T-helper 1 cell treated with Interleukin-12 subunit alpha and Interleukin-12 subunit beta and Interleukin-4 antibody, amounts not matched to agents 30 ng/mL and 1 ng/mL, for 36 hours (primary cell): Measurements from ENCODE around the gene SETD3. TPM values are rescaled to one million over a fixed set of nuclear protein-coding genes. Genes with fewer than 3 reads are reported as not detected.

Source experiments
- intact Hi-C: fragments of 100-400 bp; cut with micrococcal nuclease; formaldehyde crosslinking; loops from one replicate; pipeline ENCODE4 v1.15.1; 2024
- total RNA-seq: library from RNA; stranded (reverse); gene quantifications from 2 replicates; pipeline ENCODE4 v1.2.3, GENCODE V29; 2022

Gene SETD3
- total RNA-seq: 52.4 and 59.5 TPM in 2 replicates

DNA sequence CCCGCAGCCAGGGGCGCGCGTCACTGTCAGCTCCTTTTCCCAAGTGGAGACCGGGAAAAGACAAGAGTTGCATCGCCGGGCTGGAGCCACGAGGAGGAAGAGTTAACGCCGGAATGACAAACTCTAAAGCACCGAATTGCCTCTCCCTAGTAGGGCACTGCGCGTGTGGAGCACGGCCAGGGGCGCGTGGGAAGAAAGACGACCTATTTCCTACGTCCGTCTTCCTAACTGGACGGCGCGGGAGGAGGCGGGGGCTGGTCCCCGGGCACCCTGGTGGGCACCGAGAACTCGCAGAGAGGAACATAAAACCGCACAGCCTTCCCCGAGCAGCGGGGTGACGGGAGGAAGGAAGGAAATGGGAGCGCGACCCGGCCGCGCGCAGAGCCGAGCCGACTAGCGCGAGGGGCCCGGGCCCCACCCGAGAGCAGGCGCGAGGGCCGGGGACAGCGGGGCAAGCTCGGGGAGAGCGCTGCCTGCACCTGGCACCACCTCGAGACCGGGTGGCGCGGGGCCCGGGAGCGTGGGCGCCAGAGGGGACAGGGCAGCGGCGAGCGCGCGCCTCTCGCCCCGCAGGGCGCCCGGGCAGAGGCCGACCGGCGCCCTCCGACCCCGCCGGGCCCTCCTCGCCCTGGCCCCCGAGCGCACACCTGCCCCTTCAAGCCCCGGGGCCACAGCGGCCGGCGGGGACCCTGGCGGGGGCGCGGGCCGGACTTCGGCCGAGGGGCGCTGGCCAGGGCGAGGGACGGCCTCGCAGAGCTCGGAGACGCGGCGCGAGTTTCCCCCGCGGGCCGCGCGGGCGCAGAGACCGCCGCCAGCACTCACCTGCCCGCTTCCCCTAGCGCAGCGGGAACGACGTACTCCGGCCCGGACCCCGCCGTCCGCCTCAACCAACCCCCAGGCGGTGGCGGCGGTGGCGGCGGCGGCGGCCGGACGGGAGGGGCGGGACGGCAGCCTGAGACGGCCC, at the start of gene SETD3:
TSS of gene SETD3 (minus strand) at position 954 of the 964 bp plus-strand sequence. CDS start 15,054 bp downstream, outside the sequence.
- intact Hi-C loops: loop anchor here (2.0 to 5.0 kb wide), 7 partner anchors 43 to 1503 kb away; partner anchors contain the start of genes WDR25 and YY1

GRCh38 chr14:99529899-99530298, 49.2 kb upstream of the SETD3 start:
- intact Hi-C loops: no loop called here

DNA sequence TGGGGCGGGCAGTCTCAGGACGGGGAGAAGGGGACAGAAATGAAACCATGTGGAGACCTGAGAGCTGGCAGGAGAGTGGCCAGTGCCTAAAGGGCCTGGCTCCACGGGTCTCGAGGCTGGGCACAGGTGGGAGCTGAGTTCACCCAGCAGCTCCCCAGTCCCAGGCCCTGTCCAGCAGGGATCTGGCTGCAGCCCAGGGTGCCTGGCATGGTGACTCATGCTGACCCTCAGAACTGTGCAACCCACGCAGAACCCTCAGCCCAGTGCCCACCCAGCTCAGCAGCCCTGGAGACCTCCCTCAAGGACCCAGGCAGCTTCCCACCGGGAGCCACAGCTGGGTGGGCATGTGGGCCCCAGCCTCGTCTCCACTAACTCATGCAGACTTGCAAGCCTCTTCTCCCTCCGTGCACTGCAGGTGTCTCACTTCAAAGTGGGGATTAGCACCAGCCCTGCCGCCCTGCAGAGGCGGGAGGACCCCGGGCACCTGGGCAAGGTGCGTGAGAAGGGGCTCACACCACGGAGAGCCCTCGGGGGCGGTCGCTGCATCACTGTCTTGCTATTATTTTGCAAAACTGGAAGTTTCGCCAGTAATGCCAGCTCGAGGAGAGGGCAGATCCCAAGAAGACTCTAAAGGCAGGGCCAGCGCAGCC, 46.9 kb upstream of the SETD3 start:
- intact Hi-C loops: no loop called here

GRCh38 chr14:99527026-99527425, 46.4 kb upstream of the SETD3 start:
- intact Hi-C loops: no loop called here

- intact Hi-C loops: no loop called here
Measured at GRCh38 chr14:99525699-99526080, 45.0 kb upstream of the SETD3 start.

GRCh38 chr14:99524804-99525698, 44.4 kb upstream of the SETD3 start:
- intact Hi-C loops: no loop called here

DNA sequence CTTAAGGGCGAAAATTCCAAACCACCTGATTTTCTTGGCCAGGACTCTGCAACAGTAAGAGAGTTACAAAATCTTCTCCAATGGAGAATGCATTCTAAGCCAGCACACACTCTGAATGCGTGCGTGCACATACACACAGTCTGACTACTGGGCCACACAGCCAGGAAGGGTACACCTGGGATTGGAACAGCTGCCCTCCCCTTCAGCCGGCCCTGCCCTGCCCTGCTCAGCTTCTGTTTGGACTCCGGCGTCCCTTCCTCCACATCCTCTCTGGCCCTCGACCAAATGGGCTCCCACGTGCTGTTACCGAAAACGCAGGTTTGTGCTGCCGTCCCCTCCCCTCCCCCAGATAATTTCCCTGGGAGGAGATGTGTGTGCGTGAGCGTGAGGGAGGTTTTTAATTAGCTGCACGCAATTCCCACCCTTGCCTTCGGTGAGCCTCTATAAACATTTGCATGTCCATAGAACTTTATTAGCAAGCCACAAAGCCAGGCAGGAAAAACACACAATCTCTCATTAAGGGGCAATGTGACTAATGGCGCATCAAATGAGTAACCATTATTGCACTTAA, 43.5 kb upstream of the SETD3 start:
- intact Hi-C loops: no loop called here

DNA sequence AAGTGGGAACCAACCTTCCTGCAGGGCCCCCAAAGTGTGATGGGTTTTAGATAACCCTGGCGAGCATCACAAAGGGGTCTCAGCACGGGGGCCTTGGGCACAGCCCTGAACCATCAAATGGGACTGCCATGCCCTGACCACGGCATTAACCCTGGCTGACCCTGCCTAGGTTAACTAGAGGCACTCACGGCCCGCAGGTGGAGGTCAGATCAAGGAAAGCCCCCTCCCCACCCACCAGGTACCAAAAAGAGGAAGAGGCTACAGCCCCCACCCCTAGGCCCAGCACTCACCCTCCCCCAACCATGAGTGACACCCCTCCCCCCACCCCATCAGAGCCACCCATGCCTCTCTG, 43.0 kb upstream of the SETD3 start:
- intact Hi-C loops: no loop called here

- intact Hi-C loops: no loop called here
Measured at GRCh38 chr14:99522934-99523703, 42.5 kb upstream of the SETD3 start.

- intact Hi-C loops: no loop called here
Measured at GRCh38 chr14:99522457-99522891, 41.8 kb upstream of the SETD3 start.

GRCh38 chr14:99522025-99522401, 41.4 kb upstream of the SETD3 start:
- intact Hi-C loops: no loop called here

GRCh38 chr14:99521176-99522024, 40.7 kb upstream of the SETD3 start:
- intact Hi-C loops: no loop called here

- intact Hi-C loops: no loop called here
Measured at GRCh38 chr14:99520571-99521081, 40.0 kb upstream of the SETD3 start.

GRCh38 chr14:99519931-99520421, 39.3 kb upstream of the SETD3 start:
- intact Hi-C loops: no loop called here

DNA sequence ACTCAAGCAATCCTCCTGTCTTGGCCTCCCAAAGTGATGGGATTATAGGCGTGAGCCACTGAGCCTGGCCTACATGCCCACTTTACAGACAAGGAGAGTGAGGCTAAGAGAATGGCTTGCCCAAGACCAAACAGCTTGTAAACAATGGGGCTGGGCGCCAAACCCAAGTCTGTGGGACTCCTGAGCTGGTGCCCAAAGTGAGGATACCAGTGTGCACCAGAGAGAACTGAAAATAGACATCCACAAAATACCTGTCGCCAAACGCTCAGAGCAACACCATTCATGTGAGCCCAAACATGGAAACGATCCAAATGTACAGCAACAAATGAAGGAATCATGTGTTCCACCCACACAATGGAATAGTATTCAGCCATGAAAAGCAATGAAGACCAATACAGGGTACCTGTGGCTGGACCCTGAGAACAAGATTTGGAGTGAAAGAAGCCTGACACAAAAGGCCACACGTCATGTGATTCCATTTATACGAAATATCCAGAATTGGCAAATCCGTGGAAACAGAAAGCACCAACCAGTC, 38.8 kb upstream of the SETD3 start:
- intact Hi-C loops: no loop called here

- intact Hi-C loops: loop anchor here (1.0 kb wide), 4 partner anchors 111 to 429 kb away; no protein-coding TSS in a partner anchor
Measured at GRCh38 chr14:99518441-99519346, 38.0 kb upstream of the SETD3 start.

DNA sequence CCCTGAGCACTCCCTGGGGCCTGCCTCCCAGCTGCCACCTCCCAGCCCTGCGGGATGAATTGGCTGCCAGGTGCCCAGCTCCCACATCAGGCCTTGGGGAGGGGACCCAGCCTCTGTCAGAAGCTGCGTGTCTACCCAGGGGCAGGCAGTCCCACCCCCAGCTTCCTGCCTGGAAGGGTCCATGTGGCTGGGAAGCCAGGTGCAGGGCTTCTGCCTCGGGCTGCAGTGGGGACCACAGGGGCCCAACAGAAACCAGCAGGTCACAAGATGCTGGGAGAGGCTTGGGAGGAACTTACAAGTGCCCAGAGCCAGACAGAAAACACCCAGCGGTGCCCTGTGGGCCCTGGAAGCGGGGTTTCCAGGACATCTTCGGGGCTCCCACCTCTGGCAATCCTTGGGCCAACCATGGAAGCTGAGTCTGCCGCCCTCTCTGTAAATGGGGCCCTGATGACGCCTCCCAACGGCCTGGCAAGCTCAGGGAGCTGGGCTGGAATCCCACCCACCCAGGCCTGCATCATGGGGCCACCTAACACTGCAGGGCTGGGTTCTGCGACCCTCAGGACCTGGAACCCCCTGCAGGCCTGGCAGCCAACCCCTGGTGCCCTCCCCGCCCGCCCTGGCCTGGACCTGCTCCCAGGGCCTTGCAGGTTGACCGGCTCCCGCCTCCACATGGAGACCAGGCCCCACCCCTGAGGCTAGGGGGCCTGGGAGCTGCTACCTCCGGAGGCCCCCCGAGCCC, 37.2 kb upstream of the SETD3 start:
- intact Hi-C loops: loop anchor here (1.0 kb wide), 4 partner anchors 111 to 429 kb away; no protein-coding TSS in a partner anchor
